Retina (tissue), 1 donor: ENCODE measurements around the gene FTCD.
A peak's percentile ranks its signal among the peaks of the same experiment; 100 is the strongest.
"Not testable (repeated sequence)": the region's sequence is repeated elsewhere in the genome, so short reads cannot be mapped to it uniquely, and the experiment has no call there.

Experiments
- DNase-seq: peaks from one replicate; pipeline ENCODE4 v3.0.0-alpha.2; 2016

The FTCD gene

GRCh38 chr21:46188226-46189212, 33.1 kb upstream of the FTCD start:
- DNase-seq: no peak

DNA sequence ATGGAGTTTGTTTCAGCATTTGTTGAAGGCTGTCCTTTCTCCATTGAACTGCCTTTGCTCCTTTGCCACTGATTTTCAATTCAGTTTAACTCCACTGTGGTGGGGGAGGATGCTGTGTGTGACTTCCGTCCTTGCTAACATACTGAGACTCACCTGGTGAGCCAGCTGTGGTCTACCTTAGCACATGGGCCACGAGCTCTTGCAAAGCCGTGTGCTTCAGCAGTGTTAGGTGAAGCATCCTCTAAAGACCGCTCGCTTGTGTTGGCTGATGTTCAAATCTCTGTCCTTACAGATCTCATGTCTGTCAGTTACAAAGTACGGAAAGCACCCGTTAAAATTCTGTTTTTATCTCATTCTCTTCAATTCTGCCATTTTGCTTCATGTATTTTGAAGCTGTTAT, 32.4 kb upstream of the FTCD start:
- DNase-seq: no peak

GRCh38 chr21:46187261-46187660, 31.9 kb upstream of the FTCD start:
- no peak for DNase-seq

DNA sequence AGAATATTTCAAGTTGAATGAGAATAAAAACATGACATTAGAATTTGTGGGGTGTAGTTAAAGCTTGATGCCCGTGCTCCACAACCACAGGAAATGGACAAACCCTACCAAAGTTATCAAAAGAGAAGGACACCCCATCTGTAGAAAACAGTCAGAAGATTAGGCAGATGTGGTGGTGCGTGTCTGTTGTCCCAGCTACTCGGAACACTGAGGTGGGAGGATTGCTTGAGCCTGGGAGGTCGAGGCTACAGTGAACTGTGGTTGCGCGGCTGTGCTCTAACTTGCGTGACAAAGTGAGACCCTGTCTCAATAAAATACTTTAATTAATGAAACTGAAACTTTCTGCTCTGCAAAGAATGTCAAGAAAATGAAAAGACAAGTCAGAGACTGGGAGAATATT, 30.3 kb upstream of the FTCD start:
- no peak for DNase-seq

DNA sequence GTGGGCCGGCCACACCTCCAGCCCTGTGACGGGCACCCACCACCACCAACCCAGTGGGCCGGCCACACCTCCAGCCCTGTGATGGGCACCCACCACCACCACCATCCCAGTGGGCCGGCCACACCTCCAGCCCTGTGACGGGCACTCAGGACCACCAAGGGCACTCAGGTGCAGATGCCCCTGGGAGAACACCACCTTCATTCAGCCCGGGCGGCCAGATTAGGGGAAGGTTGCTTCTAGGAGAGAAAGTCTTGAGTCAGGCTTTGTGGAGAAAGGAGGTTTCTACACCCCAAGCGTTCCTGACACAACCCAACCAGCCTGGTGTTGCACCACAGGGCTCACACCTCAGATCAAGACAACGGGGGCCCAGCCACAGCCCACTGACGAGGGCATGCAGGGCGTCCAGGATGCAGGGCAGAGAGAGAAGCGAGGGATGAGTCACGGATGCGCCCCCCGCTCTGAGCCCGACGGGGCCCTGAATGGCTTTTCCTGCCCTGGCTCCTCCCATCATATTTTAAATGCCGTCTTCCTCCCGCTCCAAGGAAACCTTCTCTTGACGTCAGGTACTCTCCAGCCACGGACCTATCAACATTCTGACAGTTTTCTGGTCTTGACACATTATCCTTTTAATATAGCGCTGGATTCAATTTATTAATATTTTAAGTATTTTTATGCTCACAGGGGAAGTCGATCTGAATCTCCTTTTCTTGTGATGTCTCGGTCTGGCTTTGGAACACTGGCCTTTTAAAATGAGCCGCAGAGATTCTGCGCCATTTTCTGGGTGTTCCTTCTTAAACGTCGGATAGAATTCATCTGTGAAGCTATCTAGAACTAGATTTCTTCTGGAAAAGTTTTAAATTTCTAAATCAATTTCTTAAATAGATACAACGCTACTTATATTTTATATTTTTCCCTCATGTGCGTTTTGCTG, 29.5 kb upstream of the FTCD start:
- peak; percentile 91 for DNase-seq

DNA sequence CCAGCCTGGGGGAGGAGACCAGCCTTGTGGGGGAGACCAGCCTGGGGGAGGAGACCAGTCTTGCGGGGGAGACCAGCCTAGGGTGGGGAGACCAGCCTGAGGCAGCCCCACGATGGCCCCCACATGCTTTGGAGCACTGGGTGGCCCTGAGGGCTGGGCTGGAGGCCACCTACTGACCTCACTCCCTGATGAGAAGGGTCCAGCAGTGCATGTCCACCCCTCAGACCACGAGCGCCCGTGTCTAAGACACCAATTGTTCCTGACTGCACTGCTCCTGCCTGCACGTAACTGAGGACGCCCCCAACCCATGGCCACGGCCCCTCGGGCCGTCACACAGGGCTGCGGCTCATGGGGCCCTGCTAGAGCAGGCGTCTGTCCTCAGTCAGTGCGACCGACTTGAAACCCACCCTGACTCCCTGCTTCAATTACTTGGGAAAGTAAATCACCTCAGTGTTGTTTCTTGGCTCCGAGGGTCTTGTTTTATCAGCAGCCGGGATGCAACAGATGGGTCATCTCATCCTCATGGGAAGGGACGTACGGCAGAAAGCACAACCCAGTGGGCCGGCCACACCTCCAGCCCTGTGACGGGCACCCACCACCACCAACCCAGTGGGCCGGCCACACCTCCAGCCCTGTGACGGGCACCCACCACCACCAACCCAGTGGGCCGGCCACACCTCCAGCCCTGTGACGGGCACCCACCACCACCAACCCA, 28.7 kb upstream of the FTCD start, which contains the start of gene SPATC1L:
SPATC1L (minus strand) TSS at position 550 of the 715 bp plus-strand sequence. CDS start 1,643 bp downstream, outside the sequence.
- peak; percentile 85 for DNase-seq

- DNase-seq: not testable (repeated sequence)
Observed at GRCh38 chr21:46183337-46183909, 28.0 kb upstream of the FTCD start.

GRCh38 chr21:46182548-46183336, 27.4 kb upstream of the FTCD start:
- no peak for DNase-seq

- DNase-seq: no peak
Observed at GRCh38 chr21:46181953-46182547, 26.7 kb upstream of the FTCD start.

DNA sequence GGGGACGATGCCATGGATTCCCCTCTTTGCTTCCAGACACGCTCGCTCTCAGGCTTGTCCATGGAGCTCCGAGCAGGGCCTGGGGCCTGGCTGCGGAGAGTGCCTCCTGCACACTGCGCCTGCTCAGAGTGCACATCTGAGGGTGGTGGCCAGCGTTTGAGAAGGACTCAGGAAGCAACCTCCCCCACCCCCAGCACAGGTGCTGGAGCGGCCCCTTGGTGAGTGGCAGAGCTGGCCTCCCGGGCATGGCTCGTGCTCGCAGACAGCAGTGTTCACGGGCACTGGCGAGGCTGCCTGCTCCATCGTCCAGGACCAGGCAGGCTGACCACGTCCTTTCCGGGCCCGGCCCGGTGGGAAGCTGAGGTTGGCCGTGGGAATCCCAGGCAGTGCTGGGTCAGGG, 26.1 kb upstream of the FTCD start:
- no peak for DNase-seq

GRCh38 chr21:46180778-46181391, 25.5 kb upstream of the FTCD start:
- DNase-seq: no peak

GRCh38 chr21:46180079-46180722, 24.8 kb upstream of the FTCD start:
- DNase-seq: no peak

- DNase-seq: no peak
Observed at GRCh38 chr21:46179708-46180078, 24.3 kb upstream of the FTCD start.

DNA sequence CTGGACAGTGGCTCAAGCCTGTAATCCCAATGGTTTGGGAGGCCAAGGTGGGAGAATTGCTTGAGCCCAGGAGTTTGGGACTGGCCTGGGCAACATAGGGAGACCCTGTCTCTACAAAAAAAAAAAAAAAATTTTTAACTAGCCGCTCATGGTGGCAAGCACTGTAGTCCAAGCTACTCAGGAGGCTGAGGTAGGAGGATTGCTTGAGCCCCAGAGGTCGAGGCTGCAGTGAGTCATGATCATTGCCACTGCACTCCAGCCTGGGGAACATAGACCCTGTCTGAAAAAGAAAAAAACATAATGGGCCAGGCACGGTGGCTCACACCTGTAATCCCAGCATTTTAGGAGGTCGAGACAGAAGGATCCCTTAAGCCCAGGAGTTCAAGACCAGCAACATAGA, 23.6 kb upstream of the FTCD start:
- no peak for DNase-seq

DNA sequence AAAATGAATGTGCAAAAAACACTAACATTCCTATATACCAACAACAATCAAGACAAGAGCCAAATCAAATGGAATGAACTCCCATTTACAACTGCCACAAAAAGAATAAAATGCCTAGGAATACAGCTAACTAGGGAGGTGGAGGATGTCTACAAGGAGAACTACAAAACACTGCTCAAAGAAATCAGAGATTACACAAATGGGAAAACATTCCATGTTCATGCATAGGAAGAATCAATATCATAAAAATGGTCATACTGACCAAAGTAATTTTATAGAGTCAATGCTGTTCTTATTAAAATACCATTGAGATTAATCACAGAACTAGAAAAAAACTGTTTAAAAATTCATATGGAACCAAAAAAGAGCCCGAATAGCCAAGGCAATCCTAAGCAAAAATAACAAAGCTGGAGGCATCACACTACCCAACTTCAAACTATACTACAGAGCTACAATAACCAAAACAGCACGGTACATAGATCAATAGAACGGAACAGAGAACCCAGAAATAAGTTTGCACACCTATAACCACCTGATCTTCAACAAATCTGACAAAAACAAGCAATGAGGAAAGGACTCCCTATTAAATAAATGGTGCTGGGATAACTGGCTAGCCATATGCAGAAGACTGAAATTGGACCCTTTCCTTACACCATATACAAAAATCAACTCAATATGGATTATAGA, 21.2 kb upstream of the FTCD start:
- DNase-seq: not testable (repeated sequence)

- no peak for DNase-seq
Observed at GRCh38 chr21:46173573-46173972, 18.2 kb upstream of the FTCD start.

DNA sequence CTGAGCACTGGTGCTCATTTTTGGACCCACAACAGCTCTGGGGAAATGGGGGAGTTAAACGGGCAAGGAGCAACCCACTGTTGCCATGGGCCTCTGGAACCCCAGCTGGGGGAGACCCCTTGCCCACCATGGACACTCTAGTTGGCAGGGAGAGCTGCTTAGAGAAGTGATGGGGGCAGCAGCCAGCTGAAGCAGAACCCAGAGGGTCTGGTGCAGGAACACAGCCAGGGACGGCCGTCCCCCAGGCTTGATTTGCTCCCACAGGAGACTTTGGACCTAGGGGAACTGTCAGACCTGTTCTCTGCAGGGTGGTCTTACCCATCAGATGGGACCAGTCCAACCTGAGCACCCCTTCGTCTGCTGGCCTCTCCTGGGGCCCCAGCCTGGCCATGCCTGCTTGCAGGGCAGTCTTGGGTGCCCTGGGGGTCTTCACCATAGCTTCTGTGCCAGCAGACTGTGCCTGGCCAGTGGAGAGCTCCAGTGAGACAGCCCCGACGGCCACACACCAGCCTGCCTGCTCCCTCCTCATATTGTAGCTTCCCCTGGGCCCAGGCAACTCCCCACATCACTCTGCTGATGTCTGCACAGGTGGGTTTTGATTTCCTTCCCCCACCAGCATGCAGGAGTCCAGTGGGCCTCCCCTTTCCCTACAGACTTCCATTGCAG, 17.6 kb upstream of the FTCD start:
- no peak for DNase-seq

DNA sequence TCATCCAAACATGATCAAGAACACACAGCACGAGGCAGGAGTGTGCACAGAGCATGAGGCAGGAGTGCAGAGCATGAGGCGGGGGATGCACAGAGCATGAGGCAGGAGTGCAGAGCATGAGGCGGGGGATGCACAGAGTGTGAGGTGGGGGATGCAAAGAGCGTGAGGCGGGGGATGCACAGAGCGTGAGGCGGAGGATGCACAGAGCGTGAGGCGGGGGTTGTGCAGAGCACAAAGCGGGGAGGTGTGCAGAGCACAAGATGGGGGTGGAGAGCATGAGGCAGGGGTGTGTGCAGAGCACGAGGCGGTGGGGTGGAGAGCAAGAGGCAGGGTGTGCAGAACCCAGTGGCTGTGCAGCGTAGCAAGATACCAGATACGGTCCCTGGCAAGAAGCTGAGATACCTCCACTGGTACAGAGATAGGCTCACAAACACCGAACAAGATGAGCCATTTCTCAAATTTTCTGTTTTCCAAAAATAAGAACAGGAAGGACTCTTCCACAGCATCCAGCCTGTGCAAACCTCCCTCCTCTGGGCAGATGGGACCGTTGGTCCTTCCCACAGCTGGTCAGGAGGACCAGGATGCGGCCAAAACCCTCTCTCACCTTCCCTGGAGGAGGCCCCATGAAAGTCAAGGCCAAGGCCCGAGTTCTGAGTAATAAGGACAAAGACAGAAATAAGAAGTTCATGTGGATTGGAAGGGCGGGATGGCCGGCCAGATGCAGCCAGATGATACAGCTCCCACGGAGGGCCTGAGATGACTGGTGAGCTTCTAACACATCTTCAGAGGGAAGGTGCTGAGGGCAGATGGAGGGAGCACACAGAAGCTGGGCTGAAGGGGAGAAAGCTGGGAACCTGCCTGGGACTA, 16.9 kb upstream of the FTCD start:
- DNase-seq: no peak
